Ovary (tissue), 3 donors: ENCODE measurements around the gene COL6A2.

Source experiments
- CTCF ChIP-seq, 3 donors: fragments of 450-650 bp in 2 of 3; fragments of 200-600 bp in 1 of 3; IDR thresholded peaks; one replicate each; pipeline versions ENCODE4 v1.5.1 to v1.8.0; 2016 to 2022; ENCODE audit warnings: antibody characterized with exemption in 3 of 3, mild to moderate bottlenecking in 1 of 3
- POLR2A ChIP-seq: fragments of 450-650 bp; IDR thresholded peaks from one replicate; pipeline ENCODE4 v1.6.1; 2017; ENCODE audit warnings: antibody characterized with exemption, mild to moderate bottlenecking, moderate library complexity
- donor health status: DM: no; HTN: no; CAD: no.

- TF ChIP-seq CTCF (IDR thresholded peaks at IDR 0.05) (no peak), POLR2A (no peak)
Measured at GRCh38 chr21:46112725-46113215, 14.9 kb downstream of the COL6A2 start.
